BE2C (cell line): ENCODE results near the gene RPS6KC1.

ENCODE experiments used
- DNase-seq: peaks from one replicate; pipeline ENCODE4 v3.0.0-alpha.2; 2020
- H3K27me3 ChIP-seq: fragments of 250-450 bp; sonication (Bioruptor Pico); 2 replicates; pipeline ENCODE4 v1.5.1; 2020; ENCODE audit warnings: mild to moderate bottlenecking
- H3K36me3 ChIP-seq: fragments of 250-450 bp; sonication (Bioruptor Pico); 2 replicates; pipeline ENCODE4 v1.5.1; 2020; ENCODE audit warnings: mild to moderate bottlenecking
- H3K4me1 ChIP-seq: fragments of 250-450 bp; sonication (Bioruptor Pico); 2 replicates; pipeline ENCODE4 v1.5.1; 2020
- H3K4me3 ChIP-seq: 2 replicates; pipeline ENCODE4 v1.5.1; 2011; ENCODE audit warnings: low read depth, low read length
- H3K9me3 ChIP-seq: fragments of 250-450 bp; sonication (Bioruptor Pico); 2 replicates; pipeline ENCODE4 v1.5.1; 2020
- TF ChIP-seq, protein P1 (sequence below): IDR thresholded peaks from 2 replicates; pipeline ENCODE4 v1.5.1; 2012; ENCODE audit warnings: mild to moderate bottlenecking, low read depth, low read length

Gene RPS6KC1

DNA sequence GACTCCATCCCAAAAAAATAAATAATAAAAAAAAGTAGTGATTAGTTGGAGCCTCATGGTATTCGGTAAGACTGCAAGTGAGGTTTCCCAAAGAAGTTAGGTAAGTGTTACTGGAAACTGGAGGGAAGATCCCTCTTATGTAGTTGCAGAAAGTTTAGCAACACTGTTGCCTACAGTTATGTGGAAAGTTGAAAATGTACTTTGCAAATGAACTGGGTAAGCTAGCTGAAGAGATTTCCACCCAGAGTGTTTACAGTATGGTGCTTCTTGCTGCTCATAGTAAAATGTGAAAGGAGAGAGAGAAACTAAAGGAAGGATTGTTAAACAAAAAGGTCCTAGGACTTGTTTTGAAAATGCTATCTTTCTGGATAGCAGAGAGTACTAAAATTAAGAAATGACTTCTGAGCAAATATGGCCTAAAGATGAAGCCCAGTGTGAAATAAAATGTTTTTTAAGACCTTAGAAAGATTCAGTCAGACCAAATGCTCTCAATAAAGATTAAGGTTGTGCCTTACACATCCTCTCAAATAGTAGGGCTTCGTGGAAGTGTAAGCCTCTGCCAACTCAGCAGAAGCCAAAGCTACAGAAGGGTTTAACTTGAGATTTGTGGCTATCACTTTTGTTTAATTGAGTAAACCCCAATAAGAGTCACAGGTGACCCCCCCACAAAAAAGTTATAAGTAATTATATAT lies 31.5 kb downstream of the RPS6KC1 start:
- H3K4me3 ChIP-seq, result no peak overlapping the region
- H3K36me3 ChIP-seq, result peaks cover 13% of the 10 kb centered on the region
- H3K9me3 ChIP-seq, result no peaks in the 10 kb centered on the region
- TF ChIP-seq, protein P1, sequence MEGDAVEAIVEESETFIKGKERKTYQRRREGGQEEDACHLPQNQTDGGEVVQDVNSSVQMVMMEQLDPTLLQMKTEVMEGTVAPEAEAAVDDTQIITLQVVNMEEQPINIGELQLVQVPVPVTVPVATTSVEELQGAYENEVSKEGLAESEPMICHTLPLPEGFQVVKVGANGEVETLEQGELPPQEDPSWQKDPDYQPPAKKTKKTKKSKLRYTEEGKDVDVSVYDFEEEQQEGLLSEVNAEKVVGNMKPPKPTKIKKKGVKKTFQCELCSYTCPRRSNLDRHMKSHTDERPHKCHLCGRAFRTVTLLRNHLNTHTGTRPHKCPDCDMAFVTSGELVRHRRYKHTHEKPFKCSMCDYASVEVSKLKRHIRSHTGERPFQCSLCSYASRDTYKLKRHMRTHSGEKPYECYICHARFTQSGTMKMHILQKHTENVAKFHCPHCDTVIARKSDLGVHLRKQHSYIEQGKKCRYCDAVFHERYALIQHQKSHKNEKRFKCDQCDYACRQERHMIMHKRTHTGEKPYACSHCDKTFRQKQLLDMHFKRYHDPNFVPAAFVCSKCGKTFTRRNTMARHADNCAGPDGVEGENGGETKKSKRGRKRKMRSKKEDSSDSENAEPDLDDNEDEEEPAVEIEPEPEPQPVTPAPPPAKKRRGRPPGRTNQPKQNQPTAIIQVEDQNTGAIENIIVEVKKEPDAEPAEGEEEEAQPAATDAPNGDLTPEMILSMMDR, result no peak
- H3K4me1 ChIP-seq, result no peaks in the 10 kb centered on the region
- DNase-seq, result no peak
- H3K27me3 ChIP-seq, result no peaks in the 10 kb centered on the region

DNA sequence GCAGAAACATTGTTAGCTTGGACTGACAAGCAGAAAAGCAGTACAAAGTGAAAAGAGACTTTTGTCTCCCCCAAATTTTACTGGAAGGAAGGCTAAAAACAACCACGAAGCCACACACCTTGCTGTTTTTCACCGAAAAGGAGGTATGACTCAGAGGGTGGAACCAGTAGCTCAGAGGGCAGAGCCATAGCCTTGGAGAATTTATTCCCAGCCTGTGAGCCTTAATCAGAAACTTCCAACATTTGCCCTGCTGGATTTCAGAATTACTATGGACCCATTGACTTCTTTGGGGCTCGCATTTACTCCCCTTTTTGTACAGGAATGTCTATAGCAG lies 32.0 kb downstream of the RPS6KC1 start:
- Histone ChIP-seq H3K36me3 (peaks cover 16% of the 10 kb centered on the region), H3K9me3 (no peaks in the 10 kb centered on the region), H3K4me1 (no peaks in the 10 kb centered on the region), H3K27me3 (no peaks in the 10 kb centered on the region), H3K4me3 (no peak overlapping the region)
- TF ChIP-seq, protein P1, result no peak
- DNase-seq, result no peak

DNA sequence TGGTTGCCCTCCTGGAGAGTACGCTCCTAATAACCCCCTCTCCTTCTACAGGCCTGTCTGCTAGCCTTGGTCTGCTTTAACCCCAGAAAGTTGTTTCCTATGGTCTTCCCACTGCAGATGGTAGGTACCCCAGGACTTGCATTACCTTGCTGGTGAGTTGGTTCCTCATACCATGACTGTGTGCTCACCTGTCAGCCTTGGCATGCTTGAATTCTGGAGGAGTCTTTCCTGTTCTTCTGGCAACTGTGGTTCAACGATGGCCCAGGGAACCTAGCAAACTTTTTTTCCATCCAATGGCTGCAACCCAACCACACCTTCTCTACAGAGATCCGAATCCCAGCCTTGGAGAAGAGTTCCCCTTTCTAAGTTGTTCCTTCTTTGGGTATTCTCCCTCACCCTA lies 36.9 kb downstream of the RPS6KC1 start:
- no peak overlapping the region for H3K4me3 ChIP-seq
- TF ChIP-seq, protein P1, result no peak
- no peaks in the 10 kb centered on the region for H3K4me1 ChIP-seq
- H3K27me3 ChIP-seq, result no peaks in the 10 kb centered on the region
- peaks cover 3% of the 10 kb centered on the region; the same call in 1 of the 2 replicates for H3K36me3 ChIP-seq
- no peaks in the 10 kb centered on the region for H3K9me3 ChIP-seq
- DNase-seq, result no peak

DNA sequence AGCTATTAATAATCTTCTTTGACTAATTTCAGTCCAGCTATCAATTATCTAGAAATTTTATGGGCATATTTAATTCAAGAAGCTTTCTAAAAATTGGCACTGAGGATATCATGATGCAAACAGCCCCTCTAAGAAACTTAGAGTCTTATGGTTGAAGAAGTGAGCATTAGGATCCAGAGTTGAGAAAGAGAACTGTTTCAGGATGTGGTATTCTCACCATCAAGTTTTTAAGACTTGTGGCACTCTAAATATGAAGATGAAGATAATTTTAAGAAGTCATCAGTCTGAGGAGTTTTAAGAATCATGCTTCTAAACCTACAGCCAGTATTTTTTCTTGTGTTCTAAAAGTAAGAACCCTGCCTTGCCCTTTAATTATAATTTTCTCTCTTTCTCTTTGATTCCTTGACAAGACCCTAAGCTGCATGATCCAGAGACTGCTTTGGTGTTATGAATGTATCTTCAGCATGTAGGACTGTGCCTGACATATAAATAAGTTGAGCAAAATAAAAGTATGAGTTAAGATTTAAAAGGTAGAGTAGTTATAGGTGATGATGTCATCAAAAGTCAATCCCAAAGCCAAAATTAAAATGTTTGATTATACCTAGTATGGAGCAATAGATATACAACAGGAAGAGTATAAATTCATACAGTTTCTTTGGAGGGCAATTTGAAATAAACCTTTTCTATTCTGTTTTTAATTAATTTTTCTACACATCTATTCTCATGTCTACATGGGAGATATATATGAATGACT lies 39.1 kb downstream of the RPS6KC1 start:
- Histone ChIP-seq H3K4me1 (no peaks in the 10 kb centered on the region), H3K9me3 (no peaks in the 10 kb centered on the region), H3K36me3 (peaks cover 3% of the 10 kb centered on the region; the same call in 1 of the 2 replicates), H3K4me3 (no peak overlapping the region), H3K27me3 (no peaks in the 10 kb centered on the region)
- TF ChIP-seq, protein P1, result no peak
- no peak for DNase-seq

DNA sequence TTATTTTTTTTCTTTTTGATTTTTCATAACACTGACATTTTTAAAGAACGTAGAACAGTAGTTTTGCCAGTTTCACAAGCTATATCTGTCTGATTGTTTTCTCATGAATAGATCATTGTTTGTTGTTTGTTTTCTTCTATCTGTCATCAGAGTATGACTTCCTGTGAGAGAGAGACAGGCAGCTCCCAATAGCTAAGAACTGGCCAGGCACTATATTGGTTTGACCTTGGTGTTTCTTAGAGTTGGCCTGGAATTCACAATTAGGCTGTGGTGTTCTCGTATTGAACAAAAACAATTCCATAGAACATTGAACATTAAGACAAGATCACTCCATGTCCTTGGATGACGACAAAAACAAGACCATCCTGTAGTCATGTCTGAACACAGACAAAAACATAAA lies 43.4 kb downstream of the RPS6KC1 start:
- Histone ChIP-seq H3K27me3 (no peaks in the 10 kb centered on the region), H3K9me3 (no peaks in the 10 kb centered on the region), H3K4me1 (no peaks in the 10 kb centered on the region), H3K36me3 (no peaks in the 10 kb centered on the region), H3K4me3 (no peak overlapping the region)
- DNase-seq, result no peak
- TF ChIP-seq, protein P1, result no peak

DNA sequence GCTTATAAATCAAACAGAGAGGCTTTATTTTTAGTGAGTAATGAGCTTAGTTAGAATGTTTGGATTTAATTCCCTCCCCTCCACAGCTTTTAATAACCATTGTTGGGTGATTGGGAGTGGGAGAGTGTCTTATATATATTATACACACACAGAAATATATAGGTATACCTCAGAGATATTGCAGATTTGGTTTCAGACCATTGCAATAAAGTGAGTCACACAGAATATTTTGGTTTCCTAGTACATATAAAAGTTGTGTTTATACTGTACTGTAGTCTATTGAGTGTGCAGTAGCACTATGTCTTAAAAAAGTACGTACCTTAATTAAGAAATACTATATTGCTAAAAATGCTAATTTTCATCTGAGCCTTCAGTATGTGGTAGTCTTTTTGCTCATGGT lies 44.4 kb downstream of the RPS6KC1 start:
- no peak overlapping the region for H3K4me3 ChIP-seq
- TF ChIP-seq, protein P1, result no peak
- no peaks in the 10 kb centered on the region for H3K36me3 ChIP-seq
- no peak for DNase-seq
- no peaks in the 10 kb centered on the region for H3K27me3 ChIP-seq
- H3K4me1 ChIP-seq, result no peaks in the 10 kb centered on the region
- no peaks in the 10 kb centered on the region for H3K9me3 ChIP-seq
